GM12878 (cell line): ENCODE measurements around the gene CRHBP. TPM values are rescaled to one million over a fixed set of nuclear protein-coding genes. Genes with fewer than 3 reads are reported as not detected.

Experiments used
- ATAC-seq: fragments of 200-7000 bp; cut with Tn5 transposase; 3 replicates; pipeline ENCODE4 v1.9.1; 2020; ENCODE audit warnings: mild to moderate bottlenecking, moderate library complexity
- BruUV-seq: library from RNA; stranded (reverse); fragments of 400-500 nt; replicated peaks from 2 replicates; lab custom pipeline; 2021; lab: Mats Ljungman, UMichigan
- CTCF ChIA-PET: fragments of 300-600 bp; sonication (Branson Sonifier 250); formaldehyde crosslinking; extraction: SDS; loops from one replicate; lab custom pipeline; 2021; ENCODE audit warnings: inconsistent platforms; lab: Yijun Ruan, JAX
- POLR2A ChIA-PET: fragments of 350-600 bp; formaldehyde crosslinking; extraction: SDS; loops from one replicate; lab custom pipeline; 2021; ENCODE audit warnings: inconsistent platforms; lab: Charles Lee
- RAD21 ChIA-PET: fragments of 300-600 bp; sonication (Branson Sonifier 250); formaldehyde crosslinking; loops from one replicate; lab custom pipeline; 2023; ENCODE audit warnings: antibody characterized with exemption; ENCODE audit not compliant: unreplicated experiment; lab: Charles Lee
- SMC1A ChIA-PET: fragments of 300-600 bp; sonication (Branson Sonifier 250); formaldehyde crosslinking; loops from one replicate; lab custom pipeline; 2023; ENCODE audit not compliant: unreplicated experiment, uncharacterized antibody; lab: Charles Lee
- DNase-seq: peaks from one replicate; pipeline ENCODE4 v3.0.0-alpha.2; 2011; ENCODE audit warnings: low read depth, low spot score
- FAIRE-seq: peaks from 3 replicates; lab custom pipeline; 2011; peaks lifted over from hg19 to GRCh38; lab: Jason Lieb, UNC
- H2AFZ ChIP-seq: 2 replicates; pipeline ENCODE4 v1.6.0; 2011; ENCODE audit warnings: low read depth, low read length, control low read depth; ENCODE audit not compliant: control insufficient read depth
- H3K27ac ChIP-seq: 2 replicates; pipeline ENCODE4 v1.5.1; 2011; ENCODE audit warnings: control low read depth; ENCODE audit not compliant: control insufficient read depth, insufficient read depth
- H3K27me3 ChIP-seq, 2 experiments: replicated peaks in 1 of 2; 2 replicates each; pipeline versions ENCODE4 v1.6.0 to v1.6.1; 2011; ENCODE audit warnings: low read length in 1 of 2; ENCODE audit not compliant: control insufficient read depth in 2 of 2, insufficient read depth in 2 of 2
- H3K36me3 ChIP-seq, 2 experiments: 2 replicates each; pipeline ENCODE4 v1.5.1; 2011; ENCODE audit warnings: low read length in 1 of 2; ENCODE audit not compliant: control insufficient read depth in 2 of 2, insufficient read depth in 2 of 2
- H3K4me1 ChIP-seq: 2 replicates; pipeline ENCODE4 v1.6.1; 2011; ENCODE audit warnings: mild to moderate bottlenecking, low read length, moderate library complexity, mixed read lengths; ENCODE audit not compliant: control insufficient read depth, insufficient read depth
- H3K4me2 ChIP-seq: 2 replicates; pipeline ENCODE4 v1.6.0; 2011; ENCODE audit warnings: control low read depth; ENCODE audit not compliant: control insufficient read depth, insufficient read depth
- H3K4me3 ChIP-seq: fragments of 200-600 bp; sonication (generic); 2 replicates; pipeline ENCODE4 v1.5.1; 2016
- H3K79me2 ChIP-seq: 2 replicates; pipeline ENCODE4 v1.6.0; 2011; ENCODE audit warnings: low read length; ENCODE audit not compliant: control insufficient read depth, insufficient read depth
- H3K9ac ChIP-seq: 2 replicates; pipeline ENCODE4 v1.8.0; 2011; ENCODE audit warnings: low read length, control low read depth, mixed read lengths; ENCODE audit not compliant: control insufficient read depth, insufficient read depth
- H3K9me3 ChIP-seq: replicated peaks from 3 replicates; pipeline ENCODE4 v1.5.1; 2011; ENCODE audit warnings: mild to moderate bottlenecking, low read length; ENCODE audit not compliant: control insufficient read depth, insufficient read depth
- H4K20me1 ChIP-seq: 2 replicates; pipeline ENCODE4 v1.6.0; 2011; ENCODE audit not compliant: control insufficient read depth, insufficient read depth
- CHD4 ChIP-seq: fragments of 200-600 bp; sonication (generic); IDR thresholded peaks from 2 replicates; pipeline ENCODE4 v1.6.1; 2016; ENCODE audit warnings: mild to moderate bottlenecking
- DPF2 ChIP-seq: fragments of 450-650 bp; IDR thresholded peaks from 2 replicates; pipeline ENCODE4 v1.6.1; 2017; ENCODE audit warnings: mild to moderate bottlenecking
- HDAC2 ChIP-seq: fragments of 200-600 bp; sonication (generic); IDR thresholded peaks from 2 replicates; pipeline ENCODE4 v1.6.1; 2017
- MYB ChIP-seq: fragments of 150-350 bp; IDR thresholded peaks from 2 replicates; pipeline ENCODE4 v1.6.1; 2014; ENCODE audit warnings: mild to moderate bottlenecking, low read depth, low read length, borderline replicate concordance
- RB1 ChIP-seq: fragments of 450-650 bp; formaldehyde crosslinking; IDR thresholded peaks from 2 replicates; pipeline ENCODE4 v1.6.1; 2017; ENCODE audit warnings: mild to moderate bottlenecking, borderline replicate concordance
- SREBF1 ChIP-seq: IDR thresholded peaks from 2 replicates; pipeline ENCODE4 v1.6.1; 2012; ENCODE audit warnings: mild to moderate bottlenecking, low read length
- TCF7 ChIP-seq: IDR thresholded peaks from 2 replicates; pipeline ENCODE4 v1.6.1; 2014; ENCODE audit warnings: antibody characterized with exemption, borderline replicate concordance
- ZNF207 ChIP-seq: fragments of 450-650 bp; IDR thresholded peaks from 2 replicates; pipeline ENCODE4 v1.6.1; 2014; ENCODE audit warnings: antibody characterized with exemption, mild to moderate bottlenecking, borderline replicate concordance
- WGBS: methylation state at CpG from one replicate; pipeline ENCODE4 v1.1.6; 2016; ENCODE audit warnings: low lambda C conversion rate; ENCODE audit not compliant: insufficient replicate concordance, insufficient coverage; ENCODE audit errors: missing lambda C conversion rate; 5-methylcytosine and 5-hydroxymethylcytosine counted together
- in situ Hi-C: fragments of 300-500 bp; cut with MboI; formaldehyde crosslinking; loops from 9 replicates; pipeline ENCODE4 v1.14.3; 2018; ENCODE audit warnings: mixed read lengths
- intact Hi-C: fragments of 100-400 bp; cut with micrococcal nuclease; formaldehyde crosslinking; loops from one replicate; pipeline ENCODE4 v1.14.2; 2022; ENCODE audit not compliant: unreplicated experiment
- polyA plus RNA-seq, 11 experiments: library from polyadenylated mRNA; depleted of rRNA in 4 of 11; unstranded in 6 of 11; stranded (reverse) in 5 of 11; fragments of >200 nt; fragmentation: Nextera tagmentation in 4 of 11; fragmentation: Illumina TruSeq in 1 of 11; extraction: Ambion mirVana in 4 of 11; extraction: Trizol in 1 of 11; gene quantifications; 1 replicate in 1 of 11; 2 replicates in 10 of 11; pipeline versions ENCODE4 v1.2.1 to v1.2.3, GENCODE V29; 2011 to 2016; ENCODE audit warnings: inconsistent platforms in 2 of 11, missing spikeins in 2 of 11, low read depth in 1 of 11
- total RNA-seq, 4 experiments: library from RNA; depleted of rRNA in 3 of 4; stranded (reverse); fragments of >200 nt in 3 of 4; fragmentation: Illumina TruSeq in 1 of 4; extraction: Trizol in 1 of 4; gene quantifications; 2 replicates each; pipeline versions ENCODE4 v1.2.1 to v1.2.3, GENCODE V29; 2013 to 2021
- TF ChIP-seq, protein P1 (sequence below): IDR thresholded peaks from 2 replicates; pipeline ENCODE4 v1.6.1; 2012; ENCODE audit warnings: low read length, inconsistent platforms

The CRHBP gene
- total and polyA plus RNA-seq, 10 of the 15 experiments (the other 5 are each of a cell fraction or from before 2014, with no cell fraction given), result 0.04 to 0.32 TPM; not detected in 8

DNA sequence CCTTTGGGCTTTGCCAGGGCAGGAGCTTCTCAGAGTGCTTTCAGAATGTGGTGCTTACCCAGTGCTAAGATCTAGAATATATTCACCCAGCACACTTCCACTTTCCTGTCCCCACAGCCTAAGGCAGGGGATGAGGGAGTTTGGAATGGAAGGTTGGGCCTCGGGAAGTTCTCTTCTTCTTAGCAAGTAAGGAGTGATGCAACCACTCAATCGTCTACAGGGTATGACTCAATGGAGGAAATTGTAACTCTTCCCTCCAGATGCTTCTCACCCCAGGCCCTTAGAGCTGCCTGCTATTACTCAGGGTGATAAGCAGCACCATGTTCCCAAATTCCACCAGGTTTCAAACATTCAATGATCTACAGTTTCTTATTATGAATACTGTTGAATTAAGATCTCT is 46.6 kb downstream of the CRHBP start:
- Histone ChIP-seq H3K27ac (no peak overlapping the region), H3K4me2 (no peak overlapping the region), H3K9ac (no peak overlapping the region), H4K20me1 (no peaks in the 10 kb centered on the region), H3K27me3 (no peaks in the 10 kb centered on the region; a peak in 1 of 4 replicates), H3K79me2 (no peaks in the 10 kb centered on the region), H3K9me3 (no peaks in the 10 kb centered on the region), H2AFZ (no peak overlapping the region), H3K36me3 (no peaks in the 10 kb centered on the region), H3K4me3 (no peak overlapping the region), H3K4me1 (no peaks in the 10 kb centered on the region)
- ChIA-PET CTCF (interaction anchor here (0.8 kb wide), 1 partner anchor 17 kb away, joined by 3 read pairs; no protein-coding TSS in a partner anchor), POLR2A (interaction anchor here (0.6 kb wide), 1 partner anchor 78 kb away, joined by 3 read pairs; no protein-coding TSS in a partner anchor), RAD21 (no interaction called here), SMC1A (no interaction called here)
- FAIRE-seq (no peak), DNase-seq (no peak), ATAC-seq (no peak)
- in situ Hi-C loops (no loop called here), intact Hi-C loops (no loop called here)
- TF ChIP-seq ZNF207 (no peak), SREBF1 (no peak), RB1 (no peak), CHD4 (no peak), HDAC2 (no peak), TCF7 (no peak), DPF2 (no peak), MYB (no peak)
- TF ChIP-seq, protein P1, sequence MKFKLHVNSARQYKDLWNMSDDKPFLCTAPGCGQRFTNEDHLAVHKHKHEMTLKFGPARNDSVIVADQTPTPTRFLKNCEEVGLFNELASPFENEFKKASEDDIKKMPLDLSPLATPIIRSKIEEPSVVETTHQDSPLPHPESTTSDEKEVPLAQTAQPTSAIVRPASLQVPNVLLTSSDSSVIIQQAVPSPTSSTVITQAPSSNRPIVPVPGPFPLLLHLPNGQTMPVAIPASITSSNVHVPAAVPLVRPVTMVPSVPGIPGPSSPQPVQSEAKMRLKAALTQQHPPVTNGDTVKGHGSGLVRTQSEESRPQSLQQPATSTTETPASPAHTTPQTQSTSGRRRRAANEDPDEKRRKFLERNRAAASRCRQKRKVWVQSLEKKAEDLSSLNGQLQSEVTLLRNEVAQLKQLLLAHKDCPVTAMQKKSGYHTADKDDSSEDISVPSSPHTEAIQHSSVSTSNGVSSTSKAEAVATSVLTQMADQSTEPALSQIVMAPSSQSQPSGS, result no peak
- no TSS peak for BruUV-seq
- WGBS, result 47% methylated on average over 2 of the region's 2 CpGs
